ENCODE results near the gene IAPP.
"Not testable (repeated sequence)": the region's sequence is repeated elsewhere in the genome, so short reads cannot be mapped to it uniquely, and the experiment has no call there.

GRCh38 chr12:21418398-21418797, 45.7 kb downstream of the IAPP start:
- not testable (repeated sequence) for TF ChIP-seq CTCF (IDR thresholded peaks at IDR 0.05; ENCODE audit: low read length); EZH2 (IDR thresholded peaks at IDR 0.05; ENCODE audit: borderline replicate concordance, low read length)
